ENCODE measurements around the gene DPP4. TPM values are rescaled to one million over a fixed set of nuclear protein-coding genes. Genes with fewer than 3 reads are reported as not detected.

DPP4 gene
- total RNA-seq, 2 donors from 2014 or later = 25.5 to 40.5 TPM

DNA sequence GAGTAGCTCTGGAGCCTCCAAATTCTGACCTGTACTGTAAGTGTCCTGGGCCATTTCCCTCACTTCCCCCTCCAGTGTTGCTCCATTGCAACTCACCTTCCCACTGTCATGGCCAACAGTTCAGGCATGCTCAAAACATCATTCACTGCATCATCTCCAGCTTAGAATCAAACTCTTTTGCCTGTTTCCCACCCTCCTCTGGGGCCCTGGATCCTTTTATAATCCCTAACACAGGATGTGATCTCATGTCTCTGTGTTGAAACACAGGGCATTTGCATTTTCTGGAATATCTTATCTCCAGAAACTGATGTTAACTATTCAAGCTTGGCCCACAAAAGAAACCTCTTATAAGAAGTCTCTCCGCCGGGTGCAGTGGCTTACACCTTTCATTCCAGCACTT is 3.0 kb downstream of the DPP4 start:
- no peak overlapping the region for H3K9ac ChIP-seq (ENCODE audit: low read depth in 2 of 2, low read length in 2 of 2)
- H3K4me1 ChIP-seq = no peaks in the 10 kb centered on the region
- H3K36me3 ChIP-seq = no peaks in the 10 kb centered on the region
- no peaks in the 10 kb centered on the region for H3K9me3 ChIP-seq
- no peaks in the 10 kb centered on the region for H3K27me3 ChIP-seq
- DNase-seq = no peak
- TF ChIP-seq, protein P1, sequence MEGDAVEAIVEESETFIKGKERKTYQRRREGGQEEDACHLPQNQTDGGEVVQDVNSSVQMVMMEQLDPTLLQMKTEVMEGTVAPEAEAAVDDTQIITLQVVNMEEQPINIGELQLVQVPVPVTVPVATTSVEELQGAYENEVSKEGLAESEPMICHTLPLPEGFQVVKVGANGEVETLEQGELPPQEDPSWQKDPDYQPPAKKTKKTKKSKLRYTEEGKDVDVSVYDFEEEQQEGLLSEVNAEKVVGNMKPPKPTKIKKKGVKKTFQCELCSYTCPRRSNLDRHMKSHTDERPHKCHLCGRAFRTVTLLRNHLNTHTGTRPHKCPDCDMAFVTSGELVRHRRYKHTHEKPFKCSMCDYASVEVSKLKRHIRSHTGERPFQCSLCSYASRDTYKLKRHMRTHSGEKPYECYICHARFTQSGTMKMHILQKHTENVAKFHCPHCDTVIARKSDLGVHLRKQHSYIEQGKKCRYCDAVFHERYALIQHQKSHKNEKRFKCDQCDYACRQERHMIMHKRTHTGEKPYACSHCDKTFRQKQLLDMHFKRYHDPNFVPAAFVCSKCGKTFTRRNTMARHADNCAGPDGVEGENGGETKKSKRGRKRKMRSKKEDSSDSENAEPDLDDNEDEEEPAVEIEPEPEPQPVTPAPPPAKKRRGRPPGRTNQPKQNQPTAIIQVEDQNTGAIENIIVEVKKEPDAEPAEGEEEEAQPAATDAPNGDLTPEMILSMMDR (IDR thresholded peaks at IDR 0.05) = no peak
- H3K4me3 ChIP-seq = no peak overlapping the region
- no peak overlapping the region for H3K27ac ChIP-seq
- intact Hi-C loops (cut with DNase I) = no loop called here

- Histone ChIP-seq H3K9ac (ENCODE audit: low read depth in 2 of 2, low read length in 2 of 2) (no peak overlapping the region), H3K4me3 (no peak overlapping the region), H3K9me3 (no peaks in the 10 kb centered on the region), H3K4me1 (no peaks in the 10 kb centered on the region), H3K27ac (no peak overlapping the region), H3K36me3 (no peaks in the 10 kb centered on the region), H3K27me3 (no peaks in the 10 kb centered on the region)
- intact Hi-C loops (cut with DNase I) = no loop called here
- TF ChIP-seq, protein P1 (IDR thresholded peaks at IDR 0.05) = no peak
- DNase-seq = no peak
Measured at GRCh38 chr2:162070228-162070936, 3.6 kb downstream of the DPP4 start.

DNA sequence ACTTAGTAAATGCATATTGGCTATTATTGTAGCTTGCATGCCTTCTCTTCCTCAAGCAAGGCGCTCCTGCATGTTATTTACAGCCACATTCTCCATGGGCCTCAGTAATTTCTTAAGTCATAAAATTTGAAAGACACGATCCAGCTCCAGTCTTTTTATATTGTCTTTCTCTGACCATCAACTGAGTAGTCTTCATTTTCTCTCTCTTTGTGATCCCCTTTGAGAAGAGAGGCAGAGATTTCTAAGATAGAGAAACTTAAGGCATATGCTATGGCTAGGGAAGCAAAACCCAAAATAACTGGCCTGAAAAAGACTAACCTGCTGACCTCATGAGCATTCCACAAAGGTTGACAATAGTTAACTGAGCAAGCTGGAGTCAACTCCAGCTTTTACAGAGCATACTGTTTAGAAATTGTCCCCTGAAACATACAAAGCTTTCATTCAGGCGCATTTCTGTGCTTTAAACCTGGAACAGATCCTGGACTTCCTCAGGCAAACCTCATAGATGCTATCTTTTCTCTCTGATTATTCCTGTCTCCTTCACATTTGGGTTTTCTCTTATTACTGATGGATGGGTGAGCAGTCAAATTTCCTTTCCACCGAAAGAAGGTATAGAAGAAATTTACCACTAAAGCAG is 4.6 kb downstream of the DPP4 start:
- no peak for DNase-seq
- Histone ChIP-seq H3K9ac (ENCODE audit: low read depth in 2 of 2, low read length in 2 of 2) (no peak overlapping the region), H3K27ac (no peak overlapping the region), H3K4me3 (no peak overlapping the region), H3K9me3 (no peaks in the 10 kb centered on the region), H3K36me3 (no peaks in the 10 kb centered on the region), H3K27me3 (no peaks in the 10 kb centered on the region), H3K4me1 (no peaks in the 10 kb centered on the region)
- intact Hi-C loops (cut with DNase I) = no loop called here
- TF ChIP-seq, protein P1 (IDR thresholded peaks at IDR 0.05) = no peak

DNA sequence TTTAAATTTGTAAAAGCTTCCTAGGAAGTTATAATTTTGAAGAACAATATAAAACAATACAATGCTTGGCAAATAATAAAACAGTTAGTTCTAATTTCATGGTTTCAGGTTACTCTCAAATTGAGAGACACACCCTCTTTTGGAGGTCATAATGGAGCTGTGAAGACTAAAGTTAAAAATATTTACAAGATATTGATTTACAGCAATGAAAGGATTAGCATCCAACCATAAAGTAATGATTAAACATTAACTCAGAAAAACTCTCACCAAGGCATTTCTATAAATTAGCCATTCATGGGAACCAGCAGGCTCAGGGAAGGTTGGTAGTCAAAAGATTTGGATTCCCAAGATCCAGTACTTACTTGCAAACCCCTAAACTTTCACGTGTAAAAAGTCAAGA is 6.4 kb downstream of the DPP4 start:
- H3K4me3 ChIP-seq = no peak overlapping the region
- H3K9me3 ChIP-seq = no peaks in the 10 kb centered on the region
- H3K4me1 ChIP-seq = no peaks in the 10 kb centered on the region
- no peak overlapping the region for H3K27ac ChIP-seq
- H3K27me3 ChIP-seq = no peaks in the 10 kb centered on the region
- no peaks in the 10 kb centered on the region for H3K36me3 ChIP-seq
- intact Hi-C loops (cut with DNase I) = no loop called here
- no peak for DNase-seq
- no peak overlapping the region for H3K9ac ChIP-seq (ENCODE audit: low read depth in 2 of 2, low read length in 2 of 2)
- TF ChIP-seq, protein P1 (IDR thresholded peaks at IDR 0.05) = no peak

DNA sequence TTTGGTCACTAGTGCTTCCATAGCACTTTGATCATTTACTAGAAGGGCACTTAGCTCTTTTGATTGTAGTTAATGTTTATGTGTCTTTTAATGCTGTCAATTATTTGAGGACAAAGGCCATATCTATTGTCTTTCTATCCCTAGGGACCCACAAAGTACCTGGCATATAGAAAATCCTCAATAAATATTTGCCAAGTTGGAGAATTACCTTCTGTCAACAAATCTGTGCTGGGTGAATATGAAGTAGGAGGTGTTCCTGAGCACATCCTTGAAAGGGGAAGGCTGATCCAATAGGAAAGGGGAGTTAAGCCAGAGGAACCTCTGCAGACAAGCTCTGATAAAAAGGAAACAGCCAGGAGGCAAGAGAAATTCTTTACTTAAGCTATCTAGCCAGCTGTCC is 8.2 kb downstream of the DPP4 start:
- no peak for DNase-seq
- no peaks in the 10 kb centered on the region for H3K4me1 ChIP-seq
- intact Hi-C loops (cut with DNase I) = no loop called here
- H3K9me3 ChIP-seq = no peaks in the 10 kb centered on the region
- TF ChIP-seq, protein P1 (IDR thresholded peaks at IDR 0.05) = no peak
- H3K36me3 ChIP-seq = no peaks in the 10 kb centered on the region
- no peak overlapping the region for H3K4me3 ChIP-seq
- H3K9ac ChIP-seq (ENCODE audit: low read depth in 2 of 2, low read length in 2 of 2) = no peak overlapping the region
- no peak overlapping the region for H3K27ac ChIP-seq
- no peaks in the 10 kb centered on the region for H3K27me3 ChIP-seq
